GM12864 (cell line): ENCODE measurements around the gene SCAMP1.

ENCODE experiments used
- DNase-seq: peaks from one replicate; pipeline ENCODE4 v3.0.0-alpha.2; 2011; ENCODE audit warnings: low read depth
- H3K4me3 ChIP-seq: 2 replicates; pipeline ENCODE4 v1.5.1; 2011; ENCODE audit warnings: mild to moderate bottlenecking, low read depth, low read length, control low read depth
- CTCF ChIP-seq: IDR thresholded peaks from 2 replicates; pipeline ENCODE4 v1.5.1; 2011; ENCODE audit warnings: low read depth, mild to moderate bottlenecking, moderate library complexity, low read length, control low read depth, inconsistent platforms; ENCODE audit errors: missing control alignments

SCAMP1 gene

GRCh38 chr5:78511121-78511906, 150.9 kb downstream of the SCAMP1 start:
- TF ChIP-seq CTCF: no peak
- no peak for DNase-seq
- no peak overlapping the region for H3K4me3 ChIP-seq

GRCh38 chr5:78512435-78512834, 152.0 kb downstream of the SCAMP1 start:
- no peak overlapping the region for H3K4me3 ChIP-seq
- no peak for DNase-seq
- no peak for TF ChIP-seq CTCF

- TF ChIP-seq CTCF: no peak
- no peak for DNase-seq
- H3K4me3 ChIP-seq: no peak overlapping the region
These were observed 153.0 kb downstream of the SCAMP1 start for GRCh38 chr5:78513441-78513840.

- no peak for DNase-seq
- TF ChIP-seq CTCF: no peak
- no peak overlapping the region for H3K4me3 ChIP-seq
These were observed 154.3 kb downstream of the SCAMP1 start for GRCh38 chr5:78514427-78515330.

GRCh38 chr5:78515670-78516069, 155.3 kb downstream of the SCAMP1 start:
- DNase-seq: no peak
- TF ChIP-seq CTCF: no peak
- H3K4me3 ChIP-seq: no peak overlapping the region

- no peak overlapping the region for H3K4me3 ChIP-seq
- DNase-seq: no peak
- TF ChIP-seq CTCF: no peak
These were observed 158.2 kb downstream of the SCAMP1 start for GRCh38 chr5:78518365-78519197.
